Kidney glomerular epithelial cell (primary cell): Measurements from ENCODE around the gene FKBP14.
"Not testable (repeated sequence)": the region's sequence is repeated elsewhere in the genome, so short reads cannot be mapped to it uniquely, and the experiment has no call there.

Experiments
- DNase-seq: peaks from one replicate; lab custom pipeline; 2025; lab: John Stamatoyannopoulos, UW

Gene FKBP14

DNA sequence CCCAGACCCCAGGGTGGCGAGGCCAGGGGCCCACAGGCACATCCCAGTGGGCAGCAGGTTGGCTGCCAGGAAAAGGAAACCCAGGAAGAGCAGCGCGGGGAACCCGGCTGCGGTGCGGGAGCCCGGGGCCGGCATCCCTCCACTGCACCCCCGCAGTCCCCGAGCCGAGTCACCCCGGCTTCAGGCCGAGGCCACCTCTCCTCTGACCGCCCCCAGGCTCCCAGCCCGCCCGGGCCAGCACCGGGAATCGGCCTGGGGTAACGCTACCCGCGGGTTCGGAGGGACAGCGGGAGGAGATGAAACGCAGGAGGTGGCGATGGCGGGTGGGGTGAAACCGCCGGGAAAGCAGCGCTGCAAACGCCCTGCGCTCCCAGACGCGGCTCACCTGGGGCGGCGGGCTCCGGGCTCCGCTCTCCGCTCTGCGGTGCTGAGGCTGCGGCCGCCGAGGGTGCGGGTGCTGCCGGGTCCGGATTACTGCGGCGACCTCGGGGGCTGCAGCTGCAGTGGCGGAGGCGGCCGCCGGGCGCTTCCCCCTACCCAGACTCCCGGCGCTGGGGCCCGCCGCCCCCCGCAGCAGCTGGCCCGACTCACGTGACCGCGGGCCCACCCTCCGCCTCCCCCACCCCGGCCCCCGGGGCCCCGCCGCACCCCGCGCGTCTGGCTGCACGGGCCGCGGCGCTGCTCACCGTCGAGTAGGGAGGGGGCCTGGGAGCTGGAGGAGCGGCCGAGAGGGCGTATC, 37.1 kb downstream of the FKBP14 start, which contains the start of gene SCRN1:
SCRN1 (minus strand) TSS at position 545 of the 739 bp plus-strand sequence. CDS start 20,734 bp downstream, outside the sequence.
- peak; percentile 4 for DNase-seq

DNA sequence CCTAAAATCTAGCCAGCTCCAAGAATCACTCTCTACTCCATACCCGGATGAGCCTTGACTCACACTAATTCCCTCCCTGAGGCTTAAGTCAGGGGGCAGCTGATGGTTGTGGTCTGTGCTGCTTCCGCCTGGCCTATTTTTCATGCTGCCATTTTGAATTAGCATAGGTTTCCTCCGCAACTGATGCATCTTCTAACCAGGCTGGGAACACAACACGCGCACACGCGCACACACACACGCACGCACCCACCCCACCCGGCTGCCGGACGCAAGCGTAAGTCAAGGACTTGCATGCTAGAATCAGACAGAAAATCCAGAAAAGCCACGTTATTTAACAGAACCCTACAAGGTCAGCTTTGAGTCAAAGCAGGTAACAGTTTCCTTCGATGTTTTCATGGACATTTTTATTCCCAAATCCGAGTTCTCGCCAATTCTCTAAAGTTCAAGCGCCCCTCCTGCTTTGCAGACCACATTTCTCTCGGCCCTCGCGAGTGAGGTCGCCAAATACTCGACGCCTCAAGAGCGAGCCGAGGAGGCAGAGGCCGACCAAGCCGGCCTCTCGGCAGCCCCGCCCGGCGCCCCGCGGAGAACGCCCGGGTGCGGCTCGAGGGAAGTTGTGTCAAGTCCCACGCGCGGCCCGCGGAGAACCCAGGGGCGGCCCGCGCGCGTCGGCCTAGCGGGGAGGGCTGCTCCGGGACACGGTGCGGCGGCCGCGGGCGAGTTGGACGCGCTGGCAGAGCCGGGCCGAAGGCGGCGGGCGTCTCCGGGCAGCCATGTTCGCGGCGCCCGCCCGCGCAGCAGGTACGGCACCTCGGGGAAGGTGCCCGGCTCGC, 37.9 kb downstream of the FKBP14 start:
- DNase-seq, result peak; percentile 60

DNA sequence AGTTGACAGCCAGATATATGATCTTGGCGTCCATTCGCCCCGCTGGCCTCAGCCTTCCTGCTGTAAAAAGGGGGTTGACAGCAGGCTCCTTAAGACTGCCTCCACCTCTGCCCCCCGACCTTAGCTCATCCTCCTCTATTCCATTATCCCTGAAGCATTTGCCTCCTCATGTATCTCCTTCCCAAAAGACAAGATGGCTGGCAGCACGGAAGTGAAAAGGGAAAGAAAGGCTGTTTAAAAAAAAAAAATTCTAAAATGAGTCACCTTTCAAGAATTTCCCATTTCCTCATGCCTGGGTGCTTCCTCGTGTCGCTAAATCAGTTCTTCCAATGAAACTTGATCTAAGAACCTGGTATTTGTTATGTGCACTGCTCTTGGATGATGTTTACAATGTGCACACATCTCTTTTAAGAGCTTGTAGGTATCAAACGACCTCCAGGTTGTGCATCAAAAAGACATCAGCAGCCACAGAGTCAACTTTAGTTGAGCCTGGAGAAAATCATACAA, 38.6 kb downstream of the FKBP14 start:
- DNase-seq, result peak; percentile 84

DNA sequence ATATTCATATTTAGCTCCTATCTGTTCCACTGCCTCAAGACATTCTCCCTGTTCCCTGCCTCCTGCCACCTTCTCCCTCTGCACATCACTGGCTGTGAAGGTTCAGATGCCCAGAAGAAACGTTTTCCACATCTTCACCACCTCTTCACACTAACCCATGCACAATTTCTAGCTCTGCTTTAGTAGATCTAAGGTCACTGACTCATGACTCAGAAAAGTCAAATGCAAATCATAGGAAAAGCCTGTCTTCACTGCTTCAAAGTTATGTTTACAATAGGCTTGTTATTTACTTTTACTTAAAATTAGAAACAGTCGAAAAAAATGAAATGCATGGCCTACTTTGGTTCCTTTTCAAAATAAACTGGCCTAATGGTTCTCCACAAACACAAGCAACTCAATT, 39.4 kb downstream of the FKBP14 start:
- peak; percentile 44 for DNase-seq

DNA sequence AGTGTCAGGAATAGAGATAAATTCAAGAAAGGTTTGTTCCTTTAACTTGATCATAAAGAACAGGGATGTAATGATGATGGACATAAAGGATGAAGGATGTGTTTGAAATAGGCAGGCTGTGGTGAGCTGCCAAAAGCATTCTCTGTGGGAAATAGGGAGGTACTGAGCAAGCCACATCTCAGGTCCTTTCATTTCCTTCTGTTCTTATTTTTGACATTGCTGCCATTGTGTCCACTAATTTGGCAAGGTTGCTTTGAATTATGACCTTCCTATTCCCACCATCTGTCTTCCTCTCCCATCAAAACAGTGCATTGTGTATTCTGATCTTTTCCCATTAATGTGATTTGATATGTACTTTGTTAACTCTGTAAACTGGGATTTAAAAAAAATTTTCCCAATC, 46.4 kb downstream of the FKBP14 start:
- DNase-seq, result no peak

DNA sequence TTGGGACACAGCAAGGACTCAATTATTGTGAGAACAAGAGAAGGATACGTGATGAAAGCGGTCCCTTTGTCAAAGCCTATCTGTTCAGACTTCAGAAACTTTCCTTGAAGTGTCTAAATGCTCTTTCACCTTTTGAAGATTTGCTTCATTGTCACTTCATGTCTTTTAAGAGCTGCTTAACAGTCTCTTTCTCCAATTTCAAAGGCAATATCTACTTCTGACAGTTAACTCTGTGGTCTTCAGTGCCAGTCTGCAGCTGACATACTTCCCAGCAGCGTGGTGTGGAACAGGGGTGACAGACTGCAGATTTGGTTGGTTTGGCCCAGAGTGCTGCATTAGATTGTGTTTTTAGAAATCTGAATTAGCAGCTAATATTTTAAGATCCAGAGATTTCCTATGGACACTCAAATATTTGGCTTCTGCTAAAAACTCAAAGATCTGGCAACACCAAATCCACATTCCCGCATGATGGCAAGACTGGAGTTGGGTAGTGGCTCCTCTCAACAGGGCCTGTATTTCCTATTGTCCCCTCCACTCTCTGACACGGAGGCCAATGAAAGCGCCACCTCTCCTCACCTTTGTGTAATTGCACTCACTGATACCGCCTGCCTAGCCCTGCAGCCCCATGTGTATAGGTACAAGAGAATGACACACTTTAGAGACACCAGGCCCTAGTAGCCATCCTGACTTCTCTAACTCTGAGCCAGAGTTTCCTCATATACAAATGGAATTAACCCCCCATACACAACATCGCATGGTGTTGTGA, 48.4 kb downstream of the FKBP14 start:
- no peak for DNase-seq

DNA sequence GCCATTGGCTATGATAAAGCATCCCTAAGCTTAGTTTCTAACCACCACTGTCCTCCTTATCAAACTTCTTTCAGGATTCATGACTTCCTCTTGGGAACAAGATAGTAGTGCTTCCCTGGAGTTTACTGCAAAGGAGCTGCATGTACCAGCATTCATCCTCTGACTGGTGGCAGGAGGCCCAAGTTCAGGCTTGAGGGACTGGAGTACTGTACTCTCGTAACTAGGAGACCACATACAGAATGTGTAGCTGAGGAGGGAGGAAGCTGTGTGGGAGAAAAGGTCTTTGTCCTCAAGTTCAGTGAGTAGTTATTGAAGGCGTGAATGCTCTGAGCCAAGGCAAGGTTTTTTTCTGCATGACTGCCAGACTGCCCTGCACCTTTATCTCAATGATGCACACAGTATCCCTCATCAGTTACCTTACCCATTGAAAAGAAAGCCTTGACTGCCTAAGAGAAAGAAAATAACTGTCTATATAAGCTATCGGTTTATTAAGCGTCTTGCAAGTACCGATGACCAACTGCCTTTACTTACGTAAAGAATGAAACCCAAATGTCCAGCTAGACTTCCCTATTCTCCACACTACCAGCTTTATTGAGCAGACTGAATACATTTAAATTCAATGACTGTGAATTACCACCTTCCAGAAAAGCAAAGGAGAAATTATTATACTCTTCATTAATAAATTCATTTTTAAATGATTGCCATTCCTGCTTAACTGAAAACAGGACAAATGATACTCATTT, 49.7 kb downstream of the FKBP14 start:
- peak; percentile 88 for DNase-seq

DNA sequence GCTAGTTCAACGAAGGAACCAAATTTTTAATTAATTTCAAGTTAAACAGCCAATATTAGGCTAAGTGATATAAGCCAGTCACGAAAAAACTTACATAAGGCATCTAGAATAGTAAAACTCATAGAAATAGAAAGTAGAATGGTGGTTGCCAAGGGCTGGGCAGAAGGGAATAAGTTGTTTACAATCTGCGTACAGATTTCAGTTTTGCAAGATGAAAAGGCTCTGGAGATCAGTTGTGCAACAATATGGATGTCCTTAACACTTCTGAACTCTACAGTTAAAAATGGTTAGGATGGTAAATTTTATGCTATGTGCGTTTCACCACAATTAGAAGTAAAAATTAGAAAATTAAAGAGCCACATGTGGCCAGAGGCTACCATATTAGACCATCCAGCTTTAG, 50.2 kb downstream of the FKBP14 start:
- no peak for DNase-seq

DNA sequence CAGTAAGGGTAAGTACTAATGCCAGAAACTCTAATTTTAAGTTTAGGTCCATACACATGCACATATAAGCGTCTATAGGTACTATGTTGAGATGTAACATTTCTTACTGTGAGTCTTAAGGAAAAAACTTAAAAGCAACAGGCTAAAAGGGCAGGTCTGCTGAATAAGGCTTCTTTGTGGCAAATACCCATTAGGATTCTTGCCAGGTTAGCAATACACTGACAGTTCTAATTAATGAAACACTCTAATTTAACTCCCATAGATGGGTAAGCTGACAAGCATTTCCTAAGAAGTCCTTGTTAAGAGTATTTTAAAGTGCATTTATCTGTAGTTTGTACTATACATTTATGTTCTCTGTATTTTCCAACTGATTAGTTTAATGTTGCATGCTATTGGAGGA, 50.9 kb downstream of the FKBP14 start:
- no peak for DNase-seq

DNA sequence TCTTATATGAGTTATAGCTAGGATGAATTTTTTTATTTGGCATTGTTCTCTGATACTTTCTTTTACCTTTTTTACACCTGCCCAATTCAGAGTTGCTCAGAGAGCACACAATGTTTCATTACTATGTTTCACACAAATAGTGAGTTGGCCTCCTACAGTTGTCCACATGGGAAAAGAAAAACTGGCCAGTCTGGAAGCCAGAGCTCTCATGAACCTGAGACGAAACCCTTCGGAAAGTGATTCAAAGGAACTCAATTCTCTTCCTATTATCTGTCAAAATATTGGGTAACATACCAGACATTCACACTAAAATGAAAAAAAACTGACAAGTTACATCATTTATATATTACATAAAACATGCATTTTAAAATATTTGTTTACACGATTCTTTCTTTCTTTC, 52.2 kb downstream of the FKBP14 start:
- DNase-seq, result no peak

DNA sequence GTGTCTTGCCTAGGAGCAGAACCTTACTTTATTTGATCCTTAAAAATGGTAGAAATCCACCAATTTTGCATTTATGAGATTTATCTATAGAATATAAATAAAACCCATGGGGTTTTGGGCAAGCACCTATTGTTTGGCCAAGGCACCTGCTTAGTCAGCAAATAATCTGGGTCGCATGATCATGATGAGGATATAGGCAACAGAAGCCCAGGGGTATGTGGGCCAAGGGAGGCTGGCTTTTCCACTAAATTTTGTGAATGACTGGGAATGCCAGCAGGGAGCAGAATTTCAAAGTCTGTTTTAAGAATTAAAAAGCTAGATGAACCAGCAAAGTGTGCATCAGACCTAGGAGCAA, 54.2 kb downstream of the FKBP14 start:
- no peak for DNase-seq

DNA sequence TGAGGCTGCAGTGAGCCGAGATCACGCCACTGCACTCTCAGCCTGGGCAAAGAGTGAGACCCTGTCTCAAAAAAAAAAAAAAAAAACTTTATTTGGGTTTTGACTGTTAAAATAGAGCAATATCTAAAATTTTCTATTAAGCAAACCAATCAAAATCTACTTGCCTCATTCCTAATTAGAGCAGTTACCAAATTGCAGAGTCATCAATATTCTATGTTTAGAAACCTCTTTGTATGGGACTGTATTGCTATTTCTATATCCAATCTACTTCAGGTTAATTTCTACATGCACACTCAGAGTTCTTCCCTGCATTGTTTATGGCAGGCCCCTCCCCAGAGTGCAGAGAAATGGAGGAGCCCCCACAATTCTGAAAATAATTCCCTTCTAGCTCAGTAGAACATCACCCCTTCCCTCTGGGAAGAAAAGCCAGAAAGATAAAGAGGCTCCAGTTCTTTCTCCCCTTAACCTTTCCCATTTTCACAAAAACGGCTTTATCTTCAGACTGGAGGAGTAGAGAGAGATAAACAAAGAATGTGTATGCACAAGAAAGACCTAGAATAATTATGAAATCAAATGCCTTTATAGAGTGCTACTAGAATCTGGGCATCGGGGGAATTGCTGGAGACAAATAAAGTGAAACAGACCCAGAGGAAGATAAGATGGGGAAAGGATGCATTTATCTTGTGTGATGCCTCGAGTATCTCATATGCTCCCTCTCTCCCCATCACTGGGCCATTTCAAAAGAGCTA, 54.8 kb downstream of the FKBP14 start:
- no peak for DNase-seq

DNA sequence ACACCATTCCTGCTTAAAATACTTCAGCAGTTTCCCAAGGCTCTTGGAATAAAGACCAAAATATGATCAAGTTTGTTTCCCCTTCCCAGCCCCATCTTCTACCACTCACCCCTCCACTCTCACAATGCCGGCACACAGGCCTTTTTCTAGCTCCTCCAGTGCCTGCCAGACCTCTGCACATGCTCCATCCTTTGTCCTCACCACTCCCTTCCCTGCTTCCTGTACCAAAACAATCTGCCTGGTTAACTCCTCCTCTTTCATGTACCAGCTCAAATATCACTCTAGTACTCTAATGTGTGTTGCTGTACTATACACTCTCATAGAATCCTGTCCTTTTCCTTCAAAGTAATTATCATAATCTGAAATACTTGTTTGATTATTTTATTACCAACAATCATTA, 56.3 kb downstream of the FKBP14 start:
- no peak for DNase-seq

DNA sequence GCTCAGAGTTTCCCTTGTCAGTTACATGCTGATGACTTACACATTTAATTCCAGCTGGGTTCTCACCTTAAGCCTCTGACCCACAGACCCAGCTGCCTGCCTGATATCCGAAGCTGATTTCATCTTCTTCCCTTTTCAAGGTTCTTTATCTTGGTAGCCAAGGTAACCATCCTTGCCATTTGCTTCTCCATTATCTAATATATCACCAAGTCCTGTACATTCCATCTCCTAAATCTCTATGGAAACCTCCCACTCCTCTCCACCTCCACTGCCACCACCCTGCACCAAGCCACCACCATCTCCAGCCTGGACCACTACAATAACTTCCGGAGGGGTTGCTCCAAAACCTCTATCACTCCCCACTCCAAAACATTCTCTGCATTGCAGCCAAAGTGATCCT, 56.8 kb downstream of the FKBP14 start:
- no peak for DNase-seq

DNA sequence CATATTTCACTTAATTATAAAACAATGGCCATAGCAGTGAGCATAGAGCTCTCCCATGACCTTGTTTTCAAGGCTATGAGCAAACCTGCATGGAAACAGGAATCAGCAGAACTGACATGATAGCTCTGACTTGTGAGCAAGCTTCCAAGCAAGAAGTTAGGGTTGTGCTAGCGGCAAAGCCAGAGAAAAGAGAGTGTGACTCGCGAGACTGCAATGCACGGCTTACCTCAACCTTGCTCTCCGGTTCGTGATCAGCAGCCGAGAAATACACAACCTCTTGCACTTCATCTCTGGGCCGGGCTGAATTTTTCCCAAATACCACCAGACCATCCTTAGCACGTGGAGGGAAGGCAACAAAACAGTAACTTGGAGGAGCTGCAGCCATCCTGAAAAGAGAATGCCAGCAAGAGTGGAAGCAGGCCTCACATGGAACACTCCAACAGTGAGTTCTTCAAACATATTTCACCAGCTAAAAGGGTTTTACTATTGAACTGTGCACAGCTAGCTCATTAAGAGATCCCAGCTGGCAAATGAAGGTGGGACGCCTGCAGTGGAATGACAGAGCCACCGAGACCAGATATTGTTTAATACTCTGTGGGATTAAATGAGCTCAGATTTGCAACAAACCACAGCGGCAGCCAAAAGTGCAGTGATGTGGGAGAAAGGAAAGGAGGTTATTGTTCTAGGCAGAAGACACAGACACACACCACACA, 57.7 kb downstream of the FKBP14 start:
- peak; percentile 79 for DNase-seq

DNA sequence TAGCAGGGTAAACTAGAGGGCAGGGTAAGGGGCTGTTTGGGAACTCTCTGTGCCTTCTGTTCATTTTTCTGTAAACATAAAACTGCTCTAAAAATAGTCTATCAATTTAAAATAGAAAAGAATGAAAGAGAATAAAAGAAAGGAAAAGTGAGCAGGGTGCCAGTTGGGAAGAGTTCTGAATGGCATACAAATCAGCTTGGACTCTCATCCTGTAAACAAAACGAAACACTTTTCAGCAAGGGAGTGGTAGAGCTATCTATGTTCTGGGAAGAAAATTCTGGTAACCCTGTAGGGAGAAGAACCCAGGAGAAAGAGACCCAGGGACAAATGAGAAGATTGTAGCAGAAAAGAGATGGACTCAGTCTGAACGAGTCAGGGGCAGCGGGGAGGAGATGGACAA, 61.5 kb downstream of the FKBP14 start:
- DNase-seq, result no peak

DNA sequence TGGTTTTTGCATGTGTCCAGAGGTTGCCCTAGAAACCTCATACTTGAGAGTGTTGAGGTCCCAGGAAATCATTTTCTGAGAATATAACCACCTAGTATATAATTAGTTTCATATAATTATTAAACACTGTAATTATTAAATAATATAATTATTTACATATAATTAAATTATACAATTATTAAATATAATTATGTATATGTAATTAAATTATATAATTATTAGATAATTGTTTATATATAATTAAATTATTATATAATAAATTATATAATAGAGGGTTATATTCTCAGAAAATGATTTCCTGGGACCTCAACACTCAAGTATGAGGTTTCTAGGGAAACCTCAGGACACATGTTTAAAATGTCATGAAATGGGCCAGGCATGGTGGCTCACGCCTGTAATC, 64.5 kb downstream of the FKBP14 start:
- no peak for DNase-seq

DNA sequence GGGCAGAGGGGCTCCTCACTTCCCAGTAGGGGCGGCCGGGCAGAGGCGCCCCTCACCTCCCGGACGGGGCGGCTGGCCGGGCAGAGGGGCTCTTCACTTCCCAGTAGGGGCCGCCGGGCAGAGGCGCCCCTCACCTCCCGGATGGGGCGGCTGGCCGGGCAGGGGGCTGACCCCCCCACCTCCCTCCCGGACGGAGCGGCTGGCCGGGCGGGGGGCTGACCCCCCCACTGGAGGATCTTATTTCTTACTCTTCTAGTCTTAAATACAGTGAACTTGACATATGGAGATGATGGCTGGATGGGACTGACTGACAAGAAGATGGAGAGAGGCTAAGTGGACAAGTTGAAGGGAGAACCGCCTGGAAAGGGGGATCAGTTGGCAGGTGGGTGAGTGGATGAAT, 64.9 kb downstream of the FKBP14 start:
- not testable (repeated sequence) for DNase-seq
